Measurements from ENCODE around the gene SMARCAL1. TPM values are rescaled to one million over a fixed set of nuclear protein-coding genes. Genes with fewer than 3 reads are reported as not detected.

Gene SMARCAL1
- total RNA-seq, 2 experiments from 2014 or later: 6.3 TPM

DNA sequence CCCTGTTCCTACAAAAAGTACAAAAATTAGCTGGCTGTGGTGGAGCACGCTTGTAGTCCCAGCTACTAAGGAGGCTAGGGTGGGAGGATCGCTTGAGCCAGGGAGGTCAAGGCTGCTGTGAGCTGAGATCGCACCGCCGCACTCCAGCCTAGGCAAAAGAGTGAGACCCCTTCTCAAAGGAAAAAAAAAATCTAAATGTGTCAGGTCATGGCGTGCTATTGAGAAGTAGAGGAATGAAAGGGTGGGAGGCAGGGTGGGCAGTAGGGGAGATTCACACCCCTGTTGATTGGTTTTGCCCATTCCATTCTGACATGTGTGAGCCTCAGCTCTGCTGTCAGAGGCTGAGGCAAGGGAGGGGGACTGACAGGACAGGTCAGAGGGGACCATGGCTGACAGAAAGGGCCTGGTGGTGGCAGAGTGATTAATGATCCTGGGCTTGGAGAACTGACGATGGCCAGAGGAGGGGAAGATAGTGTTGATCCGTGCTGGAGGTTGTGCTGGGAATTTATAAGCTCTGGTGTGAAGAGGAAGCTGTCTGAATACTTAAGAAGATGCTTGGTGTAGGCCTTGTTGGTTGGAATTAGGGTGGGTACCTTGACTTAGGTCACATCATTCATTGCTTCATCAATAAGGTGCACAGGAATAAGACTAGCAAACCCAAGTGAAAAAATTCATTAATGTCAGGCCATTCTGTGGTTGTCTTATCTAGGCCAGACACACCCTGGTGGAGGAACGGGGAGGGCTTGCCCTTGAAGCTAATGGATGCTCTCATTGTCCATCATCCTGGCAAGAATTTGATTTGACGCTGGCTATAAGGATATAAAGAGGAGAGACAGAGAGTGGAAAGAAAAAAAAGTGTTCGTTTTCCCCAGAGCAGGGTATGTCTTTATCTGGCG, 19.1 kb upstream of the SMARCAL1 start:
- H3K27ac ChIP-seq (ENCODE audit: low read depth in 1 of 2, low read length in 2 of 2): no peak overlapping the region
- CTCF ChIA-PET: no interaction called here
- no peak for TF ChIP-seq CTCF (IDR thresholded peaks at IDR 0.05)
- H3K4me3 ChIP-seq (ENCODE audit: low read length): no peak overlapping the region
- no peaks in the 10 kb centered on the region for H3K36me3 ChIP-seq (ENCODE audit: insufficient read depth, low read length)
- Mint-ChIP-seq H3K27ac (no peak overlapping the region), H3K4me3 (no peak overlapping the region), H3K27me3 (no peaks in the 10 kb centered on the region), H3K36me3 (ENCODE audit: low read depth) (no peaks in the 10 kb centered on the region), H3K9me3 (no peaks in the 10 kb centered on the region), H3K4me1 (ENCODE audit: low read depth) (peaks cover 17% of the 10 kb centered on the region)
- POLR2A ChIA-PET: no interaction called here
- peaks cover 12% of the 10 kb centered on the region for H3K4me1 ChIP-seq (ENCODE audit: insufficient read depth, low read length)
- no peaks in the 10 kb centered on the region for H3K9me3 ChIP-seq (ENCODE audit: control insufficient read depth in 1 of 2, insufficient read depth in 1 of 2, low read length in 2 of 2)
- DNase-seq (no peak), ATAC-seq (ENCODE audit: poor library complexity) (no peak)
- no peaks in the 10 kb centered on the region for H3K27me3 ChIP-seq (ENCODE audit: control insufficient read depth in 1 of 2, insufficient read depth in 2 of 2, low read length in 2 of 2)
- intact Hi-C loops (cut with DNase I, micrococcal nuclease): no loop called here

DNA sequence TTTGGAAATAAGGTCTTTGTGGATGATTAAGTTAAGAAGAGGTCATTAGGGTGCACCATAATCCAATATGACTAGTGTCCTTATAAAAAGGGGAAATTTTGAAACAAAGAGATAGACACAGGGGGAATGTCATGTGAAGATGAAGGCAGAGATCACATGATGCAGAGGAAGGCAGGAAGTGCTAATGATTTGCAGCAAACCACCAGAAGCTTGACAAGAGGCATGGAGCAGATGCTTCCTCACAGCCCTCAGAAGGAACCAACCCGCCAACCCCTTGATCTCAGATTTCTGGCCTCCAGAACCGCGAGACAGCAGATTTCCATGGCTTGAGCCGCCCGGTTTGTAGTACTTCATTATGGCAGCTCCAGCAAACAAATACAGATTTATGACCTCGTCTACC, 17.4 kb upstream of the SMARCAL1 start:
- Histone ChIP-seq H3K27ac (ENCODE audit: low read depth in 1 of 2, low read length in 2 of 2) (no peak overlapping the region), H3K9me3 (ENCODE audit: control insufficient read depth in 1 of 2, insufficient read depth in 1 of 2, low read length in 2 of 2) (no peaks in the 10 kb centered on the region), H3K36me3 (ENCODE audit: insufficient read depth, low read length) (no peaks in the 10 kb centered on the region), H3K4me3 (ENCODE audit: low read length) (no peak overlapping the region), H3K4me1 (ENCODE audit: insufficient read depth, low read length) (peaks cover 4% of the 10 kb centered on the region), H3K27me3 (ENCODE audit: control insufficient read depth in 1 of 2, insufficient read depth in 2 of 2, low read length in 2 of 2) (no peaks in the 10 kb centered on the region)
- Mint-ChIP-seq H3K9me3 (no peaks in the 10 kb centered on the region), H3K27me3 (no peaks in the 10 kb centered on the region), H3K4me1 (ENCODE audit: low read depth) (peaks cover 8% of the 10 kb centered on the region), H3K36me3 (ENCODE audit: low read depth) (no peaks in the 10 kb centered on the region), H3K4me3 (no peak overlapping the region), H3K27ac (no peak overlapping the region)
- ATAC-seq (ENCODE audit: poor library complexity) (no peak), DNase-seq (no peak)
- POLR2A ChIA-PET: no interaction called here
- CTCF ChIA-PET: no interaction called here
- intact Hi-C loops (cut with DNase I, micrococcal nuclease): no loop called here
- TF ChIP-seq CTCF (IDR thresholded peaks at IDR 0.05): no peak

GRCh38 chr2:216399621-216400020, 12.7 kb upstream of the SMARCAL1 start:
- DNase-seq (no peak), ATAC-seq (ENCODE audit: poor library complexity) (no peak)
- Histone ChIP-seq H3K9me3 (ENCODE audit: control insufficient read depth in 1 of 2, insufficient read depth in 1 of 2, low read length in 2 of 2) (no peaks in the 10 kb centered on the region), H3K27me3 (ENCODE audit: control insufficient read depth in 1 of 2, insufficient read depth in 2 of 2, low read length in 2 of 2) (no peaks in the 10 kb centered on the region), H3K36me3 (ENCODE audit: insufficient read depth, low read length) (no peaks in the 10 kb centered on the region), H3K27ac (ENCODE audit: low read depth in 1 of 2, low read length in 2 of 2) (no peak overlapping the region), H3K4me1 (ENCODE audit: insufficient read depth, low read length) (peaks cover 6% of the 10 kb centered on the region), H3K4me3 (ENCODE audit: low read length) (no peak overlapping the region)
- Mint-ChIP-seq H3K27me3 (no peaks in the 10 kb centered on the region), H3K27ac (no peak overlapping the region), H3K36me3 (ENCODE audit: low read depth) (no peaks in the 10 kb centered on the region), H3K9me3 (no peaks in the 10 kb centered on the region), H3K4me3 (no peak overlapping the region), H3K4me1 (ENCODE audit: low read depth) (peaks cover 10% of the 10 kb centered on the region)
- ChIA-PET CTCF (no interaction called here), POLR2A (no interaction called here)
- TF ChIP-seq CTCF (IDR thresholded peaks at IDR 0.05): no peak
- intact Hi-C loops (cut with DNase I, micrococcal nuclease): no loop called here
